Endothelial cell of hepatic sinusoid (primary cell): ENCODE measurements around the gene RHO.

Experiments
- in situ Hi-C: cut with HindIII; loops from 2 replicates; pipeline ENCODE4 v1.10.0; 2017; ENCODE audit warnings: low sequenced_read_pairs

Gene RHO

DNA sequence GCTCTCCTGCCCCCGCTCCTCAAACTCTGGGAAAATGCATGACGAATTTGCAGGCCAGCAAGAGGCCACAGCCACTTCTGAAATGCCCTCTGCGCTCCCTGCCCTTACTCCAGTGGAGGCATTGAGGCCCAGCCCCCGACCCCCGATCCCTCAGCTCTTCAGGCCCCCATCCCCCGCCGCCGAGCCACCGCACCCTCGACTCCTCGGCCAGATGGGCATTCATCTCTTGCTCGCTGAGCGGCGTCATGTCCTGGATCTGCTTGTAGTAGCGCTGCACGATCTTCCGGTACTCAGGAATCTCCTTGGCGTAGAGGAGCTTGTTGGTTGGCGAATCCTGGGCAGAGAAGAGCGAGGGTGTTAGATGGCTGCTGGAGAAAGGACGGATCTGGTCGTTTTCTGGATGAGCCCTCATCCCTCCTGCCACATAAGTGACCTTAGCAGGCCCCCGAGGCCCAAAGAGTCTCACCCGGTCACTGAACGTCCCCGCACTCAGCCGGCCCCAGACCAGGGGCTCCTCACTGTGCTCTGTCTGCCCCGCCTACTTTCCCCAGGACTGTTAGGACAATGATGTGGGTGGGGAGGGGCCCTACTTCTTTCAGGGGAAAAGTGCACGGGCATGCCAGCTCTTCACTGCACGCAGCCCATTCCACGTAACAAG lies 28.6 kb downstream of the RHO start:
- in situ Hi-C loops, result no loop called here

DNA sequence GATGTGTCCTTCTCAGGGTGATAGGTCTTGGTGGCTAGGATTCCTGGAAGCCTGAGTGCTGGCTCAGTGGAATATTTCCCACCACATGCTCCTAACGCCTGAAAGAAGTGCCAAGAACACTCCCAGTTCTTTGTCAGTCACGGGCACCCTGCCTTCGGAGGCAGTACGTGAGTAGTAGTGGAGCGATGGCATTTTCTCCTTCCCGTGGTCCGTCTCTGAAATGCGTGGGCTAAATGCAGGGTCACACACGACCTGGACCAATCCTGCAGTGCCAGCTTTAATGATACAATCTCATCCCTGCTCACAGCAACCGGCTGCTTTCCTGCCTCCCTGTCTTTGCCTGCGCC lies 29.1 kb downstream of the RHO start:
- in situ Hi-C loops, result no loop called here

DNA sequence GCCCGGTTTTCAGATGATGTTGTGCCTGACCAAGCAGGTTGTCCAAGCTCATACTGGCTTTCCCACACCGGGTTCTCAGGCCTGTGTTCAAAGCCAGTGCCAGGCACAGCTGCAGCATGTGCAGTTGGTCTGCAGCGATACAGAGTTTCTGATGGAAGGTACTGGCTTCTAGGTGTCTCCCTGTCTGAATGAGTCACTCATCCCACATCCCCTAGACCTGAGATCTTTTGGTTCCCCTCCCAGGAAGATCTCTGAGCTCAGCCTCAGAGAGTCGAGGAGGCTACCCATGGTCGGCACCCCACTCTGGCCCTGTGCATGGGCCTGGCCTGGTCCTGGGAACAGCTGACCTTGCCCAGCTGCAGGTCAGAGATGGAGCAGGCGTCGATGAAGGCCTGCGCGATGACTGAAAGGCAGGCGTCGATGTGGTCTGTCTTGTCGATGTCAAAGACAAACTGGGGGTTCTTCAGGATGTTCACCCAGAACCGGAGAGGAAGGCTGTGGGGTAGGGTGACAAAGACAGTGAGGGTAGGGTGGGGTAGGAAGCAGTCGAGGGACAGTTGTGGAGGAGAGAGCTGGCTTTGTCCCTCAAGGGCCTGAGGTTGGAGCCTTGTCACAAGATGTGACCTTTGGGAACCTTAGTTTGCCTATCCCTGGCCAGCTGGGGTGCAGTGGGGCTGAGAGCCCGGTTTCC lies 29.8 kb downstream of the RHO start:
- in situ Hi-C loops, result no loop called here

DNA sequence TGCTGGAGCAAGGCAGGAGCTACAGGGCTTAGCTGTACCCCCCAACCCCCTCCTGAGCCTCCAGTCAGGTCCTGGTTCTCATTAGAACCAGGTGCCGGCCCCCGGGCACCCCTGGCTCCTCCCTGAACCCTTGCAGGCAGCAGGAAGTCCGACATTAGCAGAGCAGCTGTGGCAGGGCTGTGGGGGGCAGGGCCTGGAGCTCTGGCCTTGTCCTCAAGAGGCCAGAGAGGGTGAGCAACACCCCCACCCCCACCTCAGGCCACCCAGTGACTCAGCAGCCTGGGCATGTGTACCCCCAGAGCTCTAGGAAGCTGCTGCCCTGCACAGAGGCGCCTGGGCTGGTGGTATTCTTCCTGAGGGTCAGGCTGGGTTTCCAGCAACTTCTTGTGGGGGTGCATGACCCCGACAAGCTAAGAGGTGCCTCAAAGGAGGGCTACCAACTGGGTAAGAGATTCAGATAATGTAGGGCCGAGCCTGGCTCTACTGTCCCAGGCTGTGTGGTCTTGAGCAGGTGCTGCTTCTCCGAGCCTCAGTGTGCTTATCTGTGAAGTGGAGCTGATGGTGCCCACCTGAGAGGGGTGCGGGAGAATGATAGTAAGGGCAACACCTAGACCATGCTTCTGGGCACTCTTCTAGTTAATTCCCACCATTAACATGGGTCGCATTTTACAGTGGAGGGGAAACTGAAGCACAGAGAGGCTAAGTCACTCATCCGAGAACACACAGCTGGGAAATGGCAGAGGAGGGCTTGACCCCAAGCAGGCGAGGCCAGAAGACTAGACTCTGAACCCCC lies 30.5 kb downstream of the RHO start:
- in situ Hi-C loops, result no loop called here

DNA sequence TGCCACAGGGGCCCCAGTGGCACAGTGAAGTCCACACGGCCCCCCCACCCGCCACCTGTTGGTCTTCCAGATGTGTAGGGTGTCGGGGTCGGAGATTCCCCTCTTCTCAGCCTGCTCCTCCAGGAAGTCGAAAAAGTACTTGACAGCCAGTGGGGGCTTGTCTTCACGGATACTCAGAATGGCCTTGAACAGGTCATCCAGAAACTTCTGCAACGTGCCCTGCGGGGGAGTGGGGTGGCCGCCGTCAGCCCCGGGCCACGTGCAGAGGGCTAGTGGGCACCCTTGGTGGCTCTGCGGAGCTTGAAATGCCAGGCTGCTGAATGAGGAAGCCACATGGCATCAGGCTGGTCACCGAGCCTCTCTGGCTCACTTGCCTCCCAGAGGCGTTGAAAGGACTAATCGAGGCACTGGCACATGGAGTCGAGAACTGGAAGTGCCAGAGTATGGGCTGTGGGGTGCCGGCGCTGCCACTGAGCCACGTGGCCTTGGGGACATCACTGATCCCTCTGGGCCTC lies 31.2 kb downstream of the RHO start:
- in situ Hi-C loops, result no loop called here

DNA sequence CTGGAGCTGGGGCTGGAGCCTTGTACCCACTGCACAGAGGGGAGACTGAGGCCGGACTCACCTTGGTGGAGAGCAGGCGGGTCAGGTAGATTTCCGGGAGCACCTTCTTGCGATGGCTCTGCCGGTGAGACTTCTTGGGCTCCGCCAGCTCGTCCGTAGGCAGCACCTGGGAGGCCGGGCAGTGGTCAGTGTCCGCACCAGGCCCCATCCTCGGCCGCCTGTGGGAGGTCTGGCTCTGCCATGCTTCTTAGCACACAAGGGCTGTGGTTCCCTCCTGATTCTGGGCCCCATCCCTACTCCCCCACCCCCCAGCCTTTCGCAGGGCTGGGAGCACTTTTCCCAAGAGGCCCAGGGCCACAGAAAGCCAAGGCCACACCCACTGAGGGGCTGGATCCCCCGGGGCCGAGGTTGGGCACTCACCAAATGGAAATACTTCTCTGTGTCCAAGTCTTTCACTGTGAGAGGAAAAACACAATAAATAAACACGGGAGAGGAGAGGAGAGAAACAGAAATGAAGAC lies 31.9 kb downstream of the RHO start:
- in situ Hi-C loops, result no loop called here

DNA sequence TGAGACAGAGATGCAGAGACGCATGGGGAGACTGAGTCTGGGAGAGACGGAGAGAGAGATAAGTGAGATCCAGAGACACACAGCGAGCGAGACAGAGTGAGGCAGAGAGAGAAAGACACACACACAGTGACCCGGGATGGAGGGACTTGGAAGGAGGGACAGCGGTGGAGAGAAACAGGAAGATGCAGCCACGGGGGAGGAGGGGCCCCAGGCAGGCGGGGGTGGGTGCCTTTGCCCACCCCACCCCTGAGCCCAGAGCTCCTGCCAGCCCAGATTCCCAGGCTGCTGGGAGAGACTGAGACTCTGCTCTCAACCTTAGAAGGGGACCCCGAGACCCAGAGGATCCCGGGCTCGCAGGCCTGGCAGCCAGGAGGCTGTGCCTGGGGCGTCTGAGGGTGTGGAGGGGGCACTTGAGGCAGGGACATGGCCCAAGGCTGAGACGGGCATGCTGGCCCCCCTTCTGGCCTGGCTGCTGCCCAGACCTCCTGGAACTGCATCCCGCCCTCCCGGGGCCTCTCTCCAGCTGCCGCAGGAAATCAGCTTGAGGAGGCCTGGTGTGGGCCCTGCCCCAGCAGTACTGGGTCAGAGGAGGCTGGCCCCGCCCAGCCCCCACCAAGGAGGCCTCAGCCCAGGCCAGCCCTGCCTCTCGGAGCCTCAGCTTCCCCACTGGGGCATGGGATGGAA lies 32.6 kb downstream of the RHO start:
- in situ Hi-C loops, result no loop called here

DNA sequence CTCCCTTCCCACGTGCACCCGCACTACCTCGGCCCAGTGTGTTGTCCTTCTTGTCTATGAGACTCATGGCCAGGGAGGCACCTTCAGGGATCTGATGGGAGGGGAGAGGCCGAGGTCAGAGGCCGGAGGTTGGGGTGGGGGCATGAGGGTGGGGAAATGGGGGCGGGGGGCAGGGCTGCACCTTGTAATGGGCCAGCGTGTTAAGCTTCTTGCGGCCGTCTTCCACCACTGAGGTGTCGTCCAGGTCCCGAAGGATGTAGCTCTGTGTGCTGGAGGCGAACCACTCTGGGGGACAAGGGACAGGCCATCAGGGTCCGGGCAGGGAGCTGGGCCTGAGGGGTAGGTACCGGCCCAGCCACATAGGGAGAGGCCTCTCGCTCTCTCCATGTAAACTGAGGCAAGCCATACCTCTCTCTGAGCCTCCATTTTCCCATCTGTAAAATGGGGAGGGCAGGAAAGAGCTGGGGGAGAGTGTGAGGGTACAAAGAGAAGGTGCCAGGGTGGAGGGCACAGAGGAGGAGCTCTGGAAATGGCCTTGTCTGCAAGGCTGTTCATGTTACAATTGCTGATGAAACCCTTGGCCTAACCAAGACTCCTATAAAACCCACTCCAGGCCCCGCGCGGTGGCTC lies 33.3 kb downstream of the RHO start:
- in situ Hi-C loops, result no loop called here

DNA sequence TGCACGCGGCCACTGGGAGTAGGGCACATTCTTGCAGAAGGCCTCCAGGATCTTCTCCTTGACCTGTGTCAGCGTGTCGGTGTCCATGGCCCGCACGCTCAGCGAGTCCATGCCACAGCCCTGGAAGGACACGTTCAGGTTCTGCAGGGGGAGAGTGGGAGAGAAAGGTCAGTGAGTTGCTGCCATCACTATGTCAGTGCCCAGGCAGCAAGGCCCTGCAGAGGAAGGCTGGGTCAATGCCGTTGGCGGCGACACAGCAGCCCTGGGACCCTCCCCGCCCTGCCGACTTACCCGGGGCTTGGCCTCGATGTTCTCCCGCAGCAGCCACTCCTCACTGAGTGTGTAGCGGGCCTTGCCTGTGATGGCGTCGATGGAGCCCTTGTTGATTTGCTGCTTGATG lies 34.4 kb downstream of the RHO start:
- in situ Hi-C loops, result no loop called here

DNA sequence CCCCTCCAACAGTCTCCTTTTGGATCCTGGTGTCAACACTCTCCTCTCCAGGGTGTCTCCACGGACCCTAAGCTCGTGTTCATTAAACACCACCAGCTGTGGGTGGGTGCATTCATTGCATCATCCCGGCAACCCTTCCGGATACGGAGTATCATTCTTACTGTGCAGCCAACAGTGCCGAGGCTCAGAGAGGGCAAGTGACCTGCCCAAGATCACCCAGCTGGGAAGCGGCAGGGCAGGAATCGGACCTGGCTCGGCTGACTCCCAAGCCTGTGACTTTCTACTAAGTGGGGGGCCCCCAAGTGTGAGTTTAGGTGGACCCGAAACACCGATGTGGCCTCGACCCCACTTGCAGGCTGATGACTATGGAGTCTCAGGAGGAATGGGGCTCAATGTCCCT lies 34.9 kb downstream of the RHO start:
- in situ Hi-C loops, result no loop called here

DNA sequence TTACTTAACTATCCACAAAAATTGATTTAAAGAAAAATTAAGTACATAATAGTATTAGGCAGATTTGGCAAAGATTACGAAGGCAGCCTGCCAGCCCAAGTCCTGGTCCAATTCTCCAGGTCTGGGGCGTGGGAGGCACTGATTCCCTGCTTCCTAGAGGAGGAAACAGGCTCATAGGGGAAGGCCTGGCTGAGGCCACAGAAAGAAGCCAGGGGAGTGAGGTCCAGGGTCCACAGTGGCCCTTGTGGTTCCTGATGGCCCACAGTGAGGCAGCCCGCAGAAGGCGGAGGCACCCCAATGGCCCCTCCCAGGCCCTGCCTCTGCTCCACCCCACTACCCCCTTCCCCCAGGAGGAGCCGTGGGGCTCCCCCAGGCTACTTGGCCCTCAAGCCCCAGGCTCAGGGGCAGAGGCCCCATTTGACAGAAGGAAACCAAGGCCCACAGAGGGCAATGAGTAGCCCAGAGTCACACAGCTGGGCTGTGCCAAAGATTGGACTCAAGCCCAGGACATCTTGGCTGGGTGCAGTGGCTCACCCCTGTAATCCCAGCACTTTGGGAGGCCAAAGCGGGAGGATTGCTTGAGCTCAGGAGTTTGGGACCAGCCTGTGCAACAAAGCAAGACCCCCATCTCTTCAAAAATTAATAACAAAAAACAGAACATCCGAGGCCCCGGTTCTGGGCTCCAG lies 35.6 kb downstream of the RHO start:
- in situ Hi-C loops, result no loop called here

DNA sequence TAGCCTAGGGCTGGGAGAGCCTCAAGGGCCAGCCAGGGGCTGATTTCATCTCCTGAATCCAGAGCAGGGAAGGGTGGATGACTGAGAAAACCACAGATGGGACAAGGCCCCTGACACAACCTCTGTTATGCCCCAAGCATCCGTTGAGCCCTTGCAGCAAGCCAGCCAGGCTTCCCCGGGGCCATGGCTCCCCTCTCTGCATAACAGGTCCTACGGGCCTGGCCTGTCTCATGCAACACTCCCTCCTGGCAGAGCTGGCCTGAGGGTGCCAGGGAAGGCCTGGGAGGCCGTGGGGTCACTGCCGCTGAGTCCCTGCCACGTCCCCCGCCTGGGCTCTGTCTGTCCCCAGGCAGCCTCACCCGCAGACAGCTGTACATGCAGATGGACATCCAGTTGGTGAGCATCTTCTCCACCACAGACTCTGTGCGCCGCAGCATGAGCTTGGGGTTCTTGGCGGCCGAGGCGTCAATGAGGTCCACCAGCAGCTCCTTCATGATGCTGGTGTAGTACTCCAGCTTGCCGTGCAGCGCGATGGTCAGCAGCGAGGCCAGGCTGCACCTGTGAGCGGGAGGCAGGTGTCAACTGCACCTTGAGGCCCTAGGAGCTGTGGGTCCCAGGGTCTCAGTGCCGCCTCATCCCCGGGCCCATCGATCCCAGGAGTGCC lies 36.7 kb downstream of the RHO start:
- in situ Hi-C loops, result no loop called here

DNA sequence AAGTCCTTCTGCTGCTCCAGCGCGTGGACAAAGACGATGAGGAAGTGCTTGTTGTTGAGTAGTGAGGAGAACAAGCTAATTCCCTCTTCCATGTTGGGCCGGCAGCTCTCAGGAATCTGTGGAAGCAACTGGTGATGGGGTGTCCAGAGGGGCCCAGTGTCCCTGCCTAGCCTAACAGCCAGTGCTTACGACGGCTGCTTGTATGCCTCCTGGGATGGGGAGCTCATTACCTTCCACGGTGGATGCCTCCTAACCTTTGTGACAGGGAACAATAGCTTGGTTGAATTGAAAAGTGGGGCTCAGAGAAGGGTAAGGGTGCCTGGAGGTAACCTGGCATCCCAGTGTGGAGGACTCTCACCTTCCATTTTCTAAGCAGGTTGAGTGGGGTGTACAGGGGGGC lies 37.5 kb downstream of the RHO start:
- in situ Hi-C loops, result no loop called here

DNA sequence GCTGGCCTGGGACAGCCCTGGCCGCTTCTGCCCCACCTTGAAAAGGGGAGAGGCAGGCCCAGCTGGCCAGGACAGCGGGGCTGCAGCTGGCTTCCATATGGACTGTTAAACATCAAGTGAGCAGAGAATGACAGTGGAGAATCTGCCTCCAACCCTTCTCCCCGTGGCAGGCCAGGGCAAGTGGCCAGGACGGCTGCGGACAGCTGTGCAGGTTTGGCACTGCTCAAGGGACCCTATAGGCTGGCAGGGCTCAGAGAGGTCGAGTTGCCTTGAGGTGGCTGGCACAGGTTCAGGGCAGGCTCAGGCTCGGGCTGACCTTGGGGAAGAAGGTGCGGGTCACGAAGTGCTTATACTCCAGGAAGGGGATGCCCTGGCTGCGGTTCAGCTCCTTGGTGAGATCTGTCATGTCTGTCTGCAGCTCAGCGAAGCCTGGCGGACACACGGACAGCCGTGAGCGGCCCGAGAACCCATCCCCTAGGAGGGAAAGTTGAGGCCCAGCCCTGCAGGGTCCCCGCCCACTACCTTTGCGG lies 38.8 kb downstream of the RHO start:
- in situ Hi-C loops, result no loop called here

DNA sequence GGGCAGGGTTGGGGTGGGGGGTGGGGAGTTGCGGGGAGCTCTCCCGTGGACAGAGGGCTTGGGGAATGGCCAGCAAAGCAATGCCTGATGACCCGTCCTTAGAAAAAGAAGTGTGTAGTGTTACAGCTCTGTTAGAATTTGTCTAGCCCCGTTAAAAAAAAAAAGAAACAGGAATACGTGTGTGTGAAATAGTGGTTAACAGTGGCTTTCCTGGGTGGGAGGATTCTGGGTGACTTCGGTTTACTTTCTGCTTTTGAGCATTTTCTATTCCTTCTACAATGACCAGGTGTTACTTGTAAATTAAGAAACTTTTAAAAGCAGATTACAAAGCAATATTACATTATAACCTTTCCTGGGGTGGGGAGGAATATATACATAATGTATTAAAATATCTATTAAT lies 39.5 kb downstream of the RHO start:
- in situ Hi-C loops, result no loop called here

DNA sequence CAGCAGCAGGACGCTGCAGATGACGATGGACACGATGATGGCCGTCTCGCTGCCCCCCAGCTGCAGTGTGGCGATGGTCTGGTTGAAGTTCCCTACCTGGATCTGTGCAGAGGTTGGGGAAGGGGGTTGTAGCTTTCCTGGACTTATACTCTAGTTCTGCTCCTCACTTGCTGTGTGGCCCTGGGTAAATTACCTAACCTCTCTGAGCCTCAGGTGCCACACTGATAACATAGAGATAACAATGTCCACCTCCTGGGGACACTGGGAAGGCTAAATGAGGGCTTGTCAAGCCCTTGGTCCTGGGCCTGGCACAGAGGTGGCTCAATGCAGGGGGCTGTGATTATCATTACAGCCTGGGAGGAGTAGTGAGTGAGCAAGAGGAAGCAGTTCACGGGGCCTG lies 41.4 kb downstream of the RHO start:
- in situ Hi-C loops, result no loop called here

DNA sequence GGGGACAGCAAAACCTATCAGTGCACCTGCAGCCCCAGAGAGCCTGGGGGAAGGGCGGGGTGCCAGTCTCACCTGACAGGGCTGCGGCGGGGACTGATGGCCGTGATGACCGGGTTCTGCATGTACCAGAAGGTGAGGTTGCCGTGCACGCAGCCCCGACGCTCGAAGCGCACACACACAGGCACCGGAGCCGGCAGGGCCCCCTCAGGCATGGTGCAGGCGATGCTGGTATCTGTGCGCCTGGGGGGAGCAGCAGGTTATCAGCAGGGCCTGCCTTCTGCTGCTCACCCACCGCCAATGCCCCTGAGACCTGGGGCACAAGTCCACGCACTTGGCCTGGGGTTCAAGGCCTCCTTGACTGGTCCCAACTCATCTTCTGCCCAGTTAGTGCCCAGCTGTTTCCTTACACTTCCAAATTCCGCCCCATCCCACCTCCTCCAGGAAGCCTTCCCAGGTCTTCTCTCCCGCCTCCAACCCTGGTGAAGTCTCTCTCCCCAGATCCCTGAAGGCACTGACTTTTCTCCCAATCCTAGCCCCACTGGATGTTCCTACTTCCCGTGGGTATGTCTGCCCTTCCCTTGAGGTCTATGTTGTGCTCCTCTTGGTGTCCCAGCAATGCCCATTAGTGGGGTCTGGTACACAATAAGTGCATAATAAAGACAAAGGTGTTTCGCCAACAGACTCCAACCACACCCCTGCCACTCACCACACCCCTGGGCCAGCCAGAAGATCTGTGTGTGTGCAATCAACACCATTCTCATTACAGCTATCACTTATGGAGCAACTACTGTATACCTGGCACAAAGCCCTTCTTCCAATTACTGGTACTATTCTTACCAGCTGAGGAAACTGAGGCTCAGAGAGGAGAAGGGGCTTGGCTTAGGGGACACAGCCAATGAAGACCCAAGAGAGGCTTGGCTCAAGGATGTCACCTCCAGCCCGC lies 43.4 kb downstream of the RHO start:
- in situ Hi-C loops, result no loop called here

DNA sequence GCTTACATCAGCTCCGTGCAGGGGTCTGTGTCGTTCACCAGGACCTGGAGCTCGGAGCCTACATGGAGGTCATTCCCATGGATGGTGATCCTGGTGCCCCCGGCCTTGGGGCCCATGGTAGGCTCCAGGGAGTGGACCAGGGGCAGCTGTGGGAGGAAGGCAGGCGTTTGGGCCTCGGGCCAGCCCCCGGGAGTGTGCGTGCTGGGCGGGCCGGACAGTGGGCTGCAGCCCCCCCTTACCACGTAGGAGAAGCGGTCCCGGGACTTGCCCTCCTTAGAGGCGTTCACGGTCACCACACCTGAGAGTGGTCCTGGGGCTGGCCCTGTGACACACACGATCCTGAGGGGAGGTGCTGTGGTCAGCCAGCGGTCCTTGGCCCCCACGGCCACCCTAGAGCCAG lies 44.2 kb downstream of the RHO start:
- in situ Hi-C loops, result no loop called here
